Stimulated activated CD4-positive, alpha-beta T cell treated with anti-CD3 and anti-CD28 coated beads, Interleukin-15, amount 100 ng/mL, for 48 hours (primary cell): ENCODE measurements around the gene DMXL2.
"Not testable (repeated sequence)": the region's sequence is repeated elsewhere in the genome, so short reads cannot be mapped to it uniquely, and the experiment has no call there.

ENCODE experiments used
- DNase-seq, 2 donors: peaks; one replicate each; pipeline ENCODE4 v3.0.0-alpha.2; 2020; ENCODE audit warnings: low read depth in 2 of 2

DMXL2 gene

GRCh38 chr15:51576286-51576850, 46.2 kb downstream of the DMXL2 start:
- DNase-seq: no peak

GRCh38 chr15:51575775-51576174, 46.8 kb downstream of the DMXL2 start:
- DNase-seq: no peak

- not testable (repeated sequence) for DNase-seq
Measured at GRCh38 chr15:51573352-51573751, 49.2 kb downstream of the DMXL2 start.

- not testable (repeated sequence) for DNase-seq
Measured at GRCh38 chr15:51568939-51569784, 53.4 kb downstream of the DMXL2 start.

- DNase-seq: no peak
Measured at GRCh38 chr15:51561271-51561670, 61.3 kb downstream of the DMXL2 start.

GRCh38 chr15:51558876-51559275, 63.7 kb downstream of the DMXL2 start:
- no peak for DNase-seq

- DNase-seq: no peak
Measured at GRCh38 chr15:51558411-51558810, 64.2 kb downstream of the DMXL2 start.

- no peak for DNase-seq
Measured at GRCh38 chr15:51550841-51551240, 71.7 kb downstream of the DMXL2 start.

GRCh38 chr15:51547656-51548055, 74.9 kb downstream of the DMXL2 start:
- DNase-seq: no peak

- DNase-seq: no peak
Measured at GRCh38 chr15:51536965-51537574, 85.5 kb downstream of the DMXL2 start.

- DNase-seq: no peak
Measured at GRCh38 chr15:51533672-51534398, 88.7 kb downstream of the DMXL2 start.

GRCh38 chr15:51526955-51527354, 95.6 kb downstream of the DMXL2 start:
- no peak for DNase-seq

GRCh38 chr15:51524376-51524775, 98.2 kb downstream of the DMXL2 start:
- no peak for DNase-seq

GRCh38 chr15:51516291-51516690, 106.3 kb downstream of the DMXL2 start:
- no peak for DNase-seq

- no peak for DNase-seq
Measured at GRCh38 chr15:51505251-51505650, 117.3 kb downstream of the DMXL2 start.

GRCh38 chr15:51503003-51503402, 119.6 kb downstream of the DMXL2 start:
- no peak for DNase-seq

- no peak for DNase-seq
Measured at GRCh38 chr15:51499379-51499976, 123.1 kb downstream of the DMXL2 start.

GRCh38 chr15:51497806-51498205, 124.8 kb downstream of the DMXL2 start:
- no peak for DNase-seq

GRCh38 chr15:51496246-51496645, 126.3 kb downstream of the DMXL2 start:
- DNase-seq: no peak

- no peak for DNase-seq
Measured at GRCh38 chr15:51494411-51495314, 127.9 kb downstream of the DMXL2 start.

- DNase-seq: no peak
Measured at GRCh38 chr15:51493892-51494291, 128.7 kb downstream of the DMXL2 start.
